Ishikawa (cell line): ENCODE data around the gene HPD.

Experiments
- CEBPB ChIP-seq: IDR thresholded peaks from 2 replicates; pipeline ENCODE4 v1.6.1; 2012
- CREB1 ChIP-seq: IDR thresholded peaks from 2 replicates; pipeline ENCODE4 v1.6.1; 2012; ENCODE audit warnings: low read depth
- EGR1 ChIP-seq: IDR thresholded peaks from 2 replicates; pipeline ENCODE4 v1.6.1; 2012
- EP300 ChIP-seq: IDR thresholded peaks from 2 replicates; pipeline ENCODE4 v1.6.1; 2012; ENCODE audit warnings: borderline replicate concordance
- FOXM1 ChIP-seq: IDR thresholded peaks from 2 replicates; pipeline ENCODE4 v1.6.1; 2012; ENCODE audit warnings: low read depth, borderline replicate concordance
- MAX ChIP-seq: IDR thresholded peaks from 2 replicates; pipeline ENCODE4 v1.6.1; 2012
- NFIC ChIP-seq: IDR thresholded peaks from 2 replicates; pipeline ENCODE4 v1.6.1; 2012
- RAD21 ChIP-seq: IDR thresholded peaks from 2 replicates; pipeline ENCODE4 v1.6.1; 2012; ENCODE audit warnings: low read depth
- REST ChIP-seq: IDR thresholded peaks from 2 replicates; pipeline ENCODE4 v1.6.1; 2012; ENCODE audit warnings: low read depth, mild to moderate bottlenecking
- TAF1 ChIP-seq: IDR thresholded peaks from 2 replicates; pipeline ENCODE4 v1.6.1; 2012; ENCODE audit warnings: low read depth, mild to moderate bottlenecking
- TCF12 ChIP-seq: IDR thresholded peaks from 2 replicates; pipeline ENCODE4 v1.6.1; 2012; ENCODE audit warnings: low read depth
- TEAD4 ChIP-seq: IDR thresholded peaks from 2 replicates; pipeline ENCODE4 v1.6.1; 2012

GRCh38 chr12:121860257-121860656 is 1.6 kb upstream of the HPD start:
- no peak for TF ChIP-seq EGR1
- no peak for TF ChIP-seq REST
- TF ChIP-seq EP300: no peak
- no peak for TF ChIP-seq TAF1
- no peak for TF ChIP-seq CREB1
- TF ChIP-seq RAD21: no peak
- no peak for TF ChIP-seq TCF12
- TF ChIP-seq TEAD4: no peak
- TF ChIP-seq CEBPB: no peak
- no peak for TF ChIP-seq NFIC
- no peak for TF ChIP-seq FOXM1
- no peak for TF ChIP-seq MAX
